ENCODE measurements around the gene PADI3.

- no peak for TF ChIP-seq SUZ12 (IDR thresholded peaks at IDR 0.05; ENCODE audit: extremely low read depth, insufficient read depth, insufficient read length)
- no peak for TF ChIP-seq YY1 (IDR thresholded peaks at IDR 0.05; ENCODE audit: insufficient read depth, insufficient read length)
- no peak for TF ChIP-seq ZNF274 (IDR thresholded peaks at IDR 0.05; ENCODE audit: low read depth, low read length)
Measured at GRCh38 chr1:17307946-17308345, 59.0 kb downstream of the PADI3 start, which contains the start of gene PADI4.

All from NT2/D1 (cell line).